Activated CD4-positive, CD25-positive, alpha-beta regulatory T cell treated with anti-CD3 and anti-CD28 coated beads, Interleukin-2, amount 50 U/mL, for 72 hours (primary cell): ENCODE results near the gene RABGAP1.

Source experiments
- DNase-seq: peaks from one replicate; pipeline ENCODE4 v3.0.0; 2021

RABGAP1 gene

GRCh38 chr9:122946461-122947005 lies 5.7 kb downstream of the RABGAP1 start:
- no peak for DNase-seq

GRCh38 chr9:122948313-122948712 lies 7.5 kb downstream of the RABGAP1 start:
- DNase-seq: no peak

- DNase-seq: no peak
Measured at GRCh38 chr9:122949696-122950095, 8.9 kb downstream of the RABGAP1 start.

- DNase-seq: no peak
Measured at GRCh38 chr9:122950263-122950662, 9.4 kb downstream of the RABGAP1 start.

- DNase-seq: no peak
Measured at GRCh38 chr9:122951056-122951455, 10.2 kb downstream of the RABGAP1 start.

GRCh38 chr9:122954253-122954691 lies 13.5 kb downstream of the RABGAP1 start:
- no peak for DNase-seq

- no peak for DNase-seq
Measured at GRCh38 chr9:122955961-122956360, 15.1 kb downstream of the RABGAP1 start.

GRCh38 chr9:122961139-122961538 lies 20.3 kb downstream of the RABGAP1 start:
- no peak for DNase-seq

- no peak for DNase-seq
Measured at GRCh38 chr9:122975196-122975595, 34.4 kb downstream of the RABGAP1 start.

GRCh38 chr9:122978601-122979000 lies 37.8 kb downstream of the RABGAP1 start:
- no peak for DNase-seq

GRCh38 chr9:122986010-122986409 lies 45.2 kb downstream of the RABGAP1 start:
- no peak for DNase-seq

- DNase-seq: no peak
Measured at GRCh38 chr9:122988141-122988540, 47.3 kb downstream of the RABGAP1 start.

GRCh38 chr9:122988920-122989621 lies 48.3 kb downstream of the RABGAP1 start:
- no peak for DNase-seq

GRCh38 chr9:122991370-122991830 lies 50.6 kb downstream of the RABGAP1 start:
- no peak for DNase-seq

- DNase-seq: no peak
Measured at GRCh38 chr9:122996586-122996985, 55.8 kb downstream of the RABGAP1 start.

GRCh38 chr9:122998448-122998847 lies 57.6 kb downstream of the RABGAP1 start:
- no peak for DNase-seq

GRCh38 chr9:123000371-123001068 lies 59.7 kb downstream of the RABGAP1 start:
- no peak for DNase-seq

- DNase-seq: no peak
Measured at GRCh38 chr9:123002754-123003153, 61.9 kb downstream of the RABGAP1 start.

- DNase-seq: no peak
Measured at GRCh38 chr9:123003466-123003865, 62.6 kb downstream of the RABGAP1 start.

- no peak for DNase-seq
Measured at GRCh38 chr9:123005964-123006363, 65.1 kb downstream of the RABGAP1 start.

- DNase-seq: no peak
Measured at GRCh38 chr9:123007269-123007668, 66.4 kb downstream of the RABGAP1 start.

- no peak for DNase-seq
Measured at GRCh38 chr9:123008909-123009308, 68.1 kb downstream of the RABGAP1 start.

- DNase-seq: no peak
Measured at GRCh38 chr9:123011380-123011779, 70.6 kb downstream of the RABGAP1 start.

- no peak for DNase-seq
Measured at GRCh38 chr9:123011878-123012528, 71.2 kb downstream of the RABGAP1 start.
